Measurements from ENCODE around the gene ERBB4. TPM values are rescaled to one million over a fixed set of nuclear protein-coding genes. Genes with fewer than 3 reads are reported as not detected.

Gene ERBB4
- total RNA-seq, 1 experiment from 2014 or later, result 40.6 TPM

DNA sequence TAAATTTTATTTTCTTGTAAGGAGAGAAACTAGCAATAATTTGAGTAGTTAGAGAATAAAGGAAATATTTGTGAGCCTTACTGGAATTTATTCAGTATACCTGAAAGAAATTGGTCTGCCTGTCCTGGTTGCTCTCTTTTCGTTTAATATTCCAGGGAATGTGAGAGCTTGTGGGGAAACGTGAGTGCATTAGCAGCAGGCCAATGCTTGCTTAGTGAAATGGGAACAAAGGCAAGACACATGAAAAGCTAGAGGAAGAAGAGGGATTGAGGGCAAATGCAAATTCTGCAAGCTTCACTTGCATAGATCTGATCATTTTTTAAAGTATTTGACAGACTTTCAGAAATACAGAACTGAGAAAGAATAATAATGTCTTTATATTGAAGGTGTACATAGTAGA is 111.0 kb downstream of the ERBB4 start:
- Histone ChIP-seq H3K9me3 (ENCODE audit: low read depth, low read length, poor library complexity, severe bottlenecking) (no peaks in the 10 kb centered on the region), H3K36me3 (ENCODE audit: insufficient read depth, low read length, poor library complexity, severe bottlenecking) (no peaks in the 10 kb centered on the region), H3K27ac (ENCODE audit: low read depth, low read length, poor library complexity, severe bottlenecking) (no peak overlapping the region), H3K4me3 (ENCODE audit: low read depth, low read length, poor library complexity, severe bottlenecking) (no peak overlapping the region), H3K27me3 (replicated peaks; ENCODE audit: insufficient read depth, low read depth, low read length, poor library complexity) (no peaks in the 10 kb centered on the region), H3K4me1 (ENCODE audit: insufficient read depth, low read length, poor library complexity, severe bottlenecking) (peaks cover 27% of the 10 kb centered on the region)
- no TSS peak for BruUV-seq (replicated peaks)
- TF ChIP-seq EZH2 (IDR thresholded peaks at IDR 0.05; ENCODE audit: borderline replicate concordance, low read depth, low read length, poor library complexity, severe bottlenecking) (no peak), CTCF (conservative IDR thresholded peaks at IDR 0.05; ENCODE audit: low read depth, low read length) (no peak)
- intact Hi-C loops (cut with micrococcal nuclease; ENCODE audit: unreplicated experiment), result no loop called here
- POLR2A ChIA-PET (ENCODE audit: low non-redundant PET), result interaction anchor here (0.8 kb wide), 1 partner anchor 96 kb away, joined by 3 read pairs; no protein-coding TSS in a partner anchor
- no peak for DNase-seq (ENCODE audit: low spot score)
- CTCF ChIA-PET, result no interaction called here

DNA sequence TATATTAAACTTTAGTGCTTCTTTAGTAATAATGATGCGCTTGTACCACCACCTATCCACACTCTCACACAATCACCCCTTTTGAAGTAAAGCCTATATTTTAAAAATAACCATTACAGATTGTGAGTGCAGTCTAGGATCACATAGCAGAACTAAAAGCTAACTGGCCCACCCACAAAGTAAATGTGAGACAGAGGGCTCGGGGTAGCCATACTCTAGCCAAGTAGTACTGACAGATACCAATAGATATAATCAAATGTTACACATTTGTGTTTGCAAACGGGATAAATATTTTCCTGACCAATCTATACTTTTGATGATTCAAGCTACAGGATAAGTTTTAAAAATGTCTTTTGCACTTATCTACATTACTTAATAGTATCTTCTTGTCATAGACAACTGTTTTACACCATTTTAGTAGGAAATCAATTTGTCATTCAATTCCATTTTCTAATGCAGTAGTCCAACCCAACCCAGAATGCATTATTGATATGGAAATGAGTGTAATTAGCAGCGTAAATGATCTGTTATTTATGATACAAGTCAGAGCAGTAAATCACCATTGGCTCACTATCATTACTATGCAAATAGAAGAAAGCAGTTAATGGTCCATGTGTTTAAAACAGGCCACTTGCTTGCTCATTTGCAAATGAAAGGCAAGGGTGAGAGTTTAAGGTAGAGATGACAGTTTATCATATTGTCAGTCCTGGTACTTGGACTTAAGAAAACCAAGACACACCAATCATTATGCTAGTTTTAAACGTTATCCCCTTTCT is 111.8 kb downstream of the ERBB4 start:
- CTCF ChIA-PET, result no interaction called here

DNA sequence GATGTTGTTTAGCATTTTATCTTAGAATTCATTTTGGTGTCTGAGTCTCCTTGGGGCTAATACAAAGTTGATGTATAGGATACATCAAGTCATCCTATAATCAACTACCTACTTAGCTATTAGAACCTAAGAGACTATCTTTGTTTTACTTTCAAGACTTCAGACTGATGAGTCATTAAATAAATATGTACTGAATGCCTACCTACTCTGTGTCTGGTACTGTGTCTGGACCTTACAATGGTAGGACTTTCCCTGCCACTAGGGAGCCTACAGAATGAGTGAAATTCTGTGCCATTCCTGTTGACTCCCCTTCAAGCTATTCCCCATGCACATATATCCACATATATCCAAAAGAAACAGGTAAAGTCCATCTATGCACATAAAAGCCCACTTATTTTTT is 114.5 kb downstream of the ERBB4 start:
- Histone ChIP-seq H3K36me3 (ENCODE audit: insufficient read depth, low read length, poor library complexity, severe bottlenecking) (no peaks in the 10 kb centered on the region), H3K4me1 (ENCODE audit: insufficient read depth, low read length, poor library complexity, severe bottlenecking) (peaks cover 25% of the 10 kb centered on the region), H3K27ac (ENCODE audit: low read depth, low read length, poor library complexity, severe bottlenecking) (no peak overlapping the region), H3K9me3 (ENCODE audit: low read depth, low read length, poor library complexity, severe bottlenecking) (no peaks in the 10 kb centered on the region), H3K4me3 (ENCODE audit: low read depth, low read length, poor library complexity, severe bottlenecking) (no peak overlapping the region), H3K27me3 (replicated peaks; ENCODE audit: insufficient read depth, low read depth, low read length, poor library complexity) (no peaks in the 10 kb centered on the region)
- TF ChIP-seq EZH2 (IDR thresholded peaks at IDR 0.05; ENCODE audit: borderline replicate concordance, low read depth, low read length, poor library complexity, severe bottlenecking) (no peak), CTCF (conservative IDR thresholded peaks at IDR 0.05; ENCODE audit: low read depth, low read length) (no peak)
- intact Hi-C loops (cut with micrococcal nuclease; ENCODE audit: unreplicated experiment), result no loop called here
- CTCF ChIA-PET, result no interaction called here
- DNase-seq (ENCODE audit: low spot score), result no peak
- no TSS peak for BruUV-seq (replicated peaks)
- POLR2A ChIA-PET (ENCODE audit: low non-redundant PET), result no interaction called here

More for the DNA sequence above, 111.8 kb downstream of the ERBB4 start:
- Histone ChIP-seq H3K9me3 (ENCODE audit: low read depth, low read length, poor library complexity, severe bottlenecking) (no peaks in the 10 kb centered on the region), H3K4me3 (ENCODE audit: low read depth, low read length, poor library complexity, severe bottlenecking) (no peak overlapping the region), H3K27me3 (replicated peaks; ENCODE audit: insufficient read depth, low read depth, low read length, poor library complexity) (no peaks in the 10 kb centered on the region), H3K4me1 (ENCODE audit: insufficient read depth, low read length, poor library complexity, severe bottlenecking) (peaks cover 33% of the 10 kb centered on the region), H3K36me3 (ENCODE audit: insufficient read depth, low read length, poor library complexity, severe bottlenecking) (no peaks in the 10 kb centered on the region), H3K27ac (ENCODE audit: low read depth, low read length, poor library complexity, severe bottlenecking) (no peak overlapping the region)
- intact Hi-C loops (cut with micrococcal nuclease; ENCODE audit: unreplicated experiment), result no loop called here
- peak; percentile 11 for DNase-seq (ENCODE audit: low spot score)
- no peak for TF ChIP-seq EZH2 (IDR thresholded peaks at IDR 0.05; ENCODE audit: borderline replicate concordance, low read depth, low read length, poor library complexity, severe bottlenecking)
- POLR2A ChIA-PET (ENCODE audit: low non-redundant PET), result interaction anchor here (0.6 kb wide), 1 partner anchor 61 kb away, joined by 6 read pairs; no protein-coding TSS in a partner anchor
- no TSS peak for BruUV-seq (replicated peaks)

- POLR2A ChIA-PET (ENCODE audit: low non-redundant PET), result no interaction called here
- intact Hi-C loops (cut with micrococcal nuclease; ENCODE audit: unreplicated experiment), result no loop called here
- no TSS peak for BruUV-seq (replicated peaks)
- TF ChIP-seq CTCF (conservative IDR thresholded peaks at IDR 0.05; ENCODE audit: low read depth, low read length) (no peak), EZH2 (IDR thresholded peaks at IDR 0.05; ENCODE audit: borderline replicate concordance, low read depth, low read length, poor library complexity, severe bottlenecking) (no peak)
- no peak overlapping the region for H3K27ac ChIP-seq (ENCODE audit: low read depth, low read length, poor library complexity, severe bottlenecking)
- CTCF ChIA-PET, result no interaction called here
- H3K9me3 ChIP-seq (ENCODE audit: low read depth, low read length, poor library complexity, severe bottlenecking), result no peaks in the 10 kb centered on the region
- no peaks in the 10 kb centered on the region for H3K27me3 ChIP-seq (replicated peaks; ENCODE audit: insufficient read depth, low read depth, low read length, poor library complexity)
- DNase-seq (ENCODE audit: low spot score), result no peak
- peaks cover 15% of the 10 kb centered on the region for H3K4me1 ChIP-seq (ENCODE audit: insufficient read depth, low read length, poor library complexity, severe bottlenecking)
- no peaks in the 10 kb centered on the region for H3K36me3 ChIP-seq (ENCODE audit: insufficient read depth, low read length, poor library complexity, severe bottlenecking)
- no peak overlapping the region for H3K4me3 ChIP-seq (ENCODE audit: low read depth, low read length, poor library complexity, severe bottlenecking)
Measured at GRCh38 chr2:212423089-212423488, 115.5 kb downstream of the ERBB4 start.
